K562 (cell line): Measurements from ENCODE around the gene ARF1. TPM values are rescaled to one million over a fixed set of nuclear protein-coding genes. Genes with fewer than 3 reads are reported as not detected.

ENCODE experiments used
- ATAC-seq: fragments of 200-7000 bp; cut with Tn5 transposase; 3 replicates; pipeline ENCODE4 v1.9.1; 2020; ENCODE audit warnings: moderate library complexity
- BruUV-seq: library from RNA; stranded (reverse); fragments of 400-500 nt; replicated peaks from 2 replicates; lab custom pipeline; 2021; lab: Mats Ljungman, UMichigan
- CTCF ChIA-PET: fragments of 300-600 bp; formaldehyde crosslinking; extraction: SDS; loops from one replicate; lab custom pipeline; 2021; ENCODE audit warnings: low intra/inter-chr PET ratio; lab: Yijun Ruan, JAX
- POLR2A ChIA-PET: fragments of 300-600, 350-650 bp; sonication (Branson Sonifier 250); formaldehyde crosslinking; extraction: SDS; loops from one replicate; lab custom pipeline; 2021; ENCODE audit warnings: antibody characterized with exemption, inconsistent platforms; lab: Yijun Ruan, JAX
- DNase-seq, 4 experiments: peaks; one replicate each; pipeline versions ENCODE4 v3.0.0 to v3.0.0-alpha.2; 2011 to 2018; ENCODE audit warnings: low spot score in 3 of 4, mixed read lengths in 3 of 4; ENCODE audit errors: extremely low read depth in 1 of 4
- FAIRE-seq: peaks from 2 replicates; lab custom pipeline; 2011; peaks lifted over from hg19 to GRCh38; lab: Jason Lieb, UNC
- H2AFZ ChIP-seq: 2 replicates; pipeline ENCODE4 v1.6.0; 2011; ENCODE audit warnings: low read depth, low read length, control low read depth, inconsistent platforms
- H3K27ac ChIP-seq: fragments of 200-600 bp; 3 replicates; pipeline ENCODE4 v1.8.0; 2011; ENCODE audit warnings: low read depth, mild to moderate bottlenecking, control low read depth, inconsistent platforms, low read length, moderate library complexity, mixed read lengths; ENCODE audit errors: extremely low read depth
- H3K27me3 ChIP-seq, 2 experiments: fragments of 300-600 bp in 1 of 2; 2 replicates in 1 of 2; 3 replicates in 1 of 2; pipeline versions ENCODE4 v1.6.0 to v1.8.0; 2011; ENCODE audit warnings: inconsistent platforms in 2 of 2, low read length in 2 of 2, mild to moderate bottlenecking in 1 of 2, mixed read lengths in 1 of 2, moderate library complexity in 1 of 2; ENCODE audit not compliant: control insufficient read depth in 2 of 2, insufficient read depth in 2 of 2
- H3K36me3 ChIP-seq: fragments of 300-600 bp; 3 replicates; pipeline ENCODE4 v1.8.0; 2011; ENCODE audit warnings: mild to moderate bottlenecking, low read length, inconsistent platforms; ENCODE audit not compliant: control insufficient read depth, insufficient read depth
- H3K4me1 ChIP-seq, 2 experiments: fragments of 200-600 bp in 1 of 2; replicated peaks in 1 of 2; 2 replicates in 1 of 2; 3 replicates in 1 of 2; pipeline versions ENCODE4 v1.5.1 to v1.8.0; 2011; ENCODE audit warnings: inconsistent platforms in 2 of 2, low read length in 2 of 2, mild to moderate bottlenecking in 1 of 2, mixed read lengths in 1 of 2, moderate library complexity in 1 of 2; ENCODE audit not compliant: control insufficient read depth in 2 of 2, insufficient read depth in 2 of 2
- H3K4me2 ChIP-seq: 2 replicates; pipeline ENCODE4 v1.6.1; 2011; ENCODE audit warnings: low read length, control low read depth, inconsistent platforms, mixed read lengths; ENCODE audit not compliant: insufficient read depth
- H3K4me3 ChIP-seq: fragments of 200-600 bp; sonication (generic), shearing (Covaris generic); 2 replicates; pipeline ENCODE4 v1.5.1; 2016; ENCODE audit warnings: control low read depth, inconsistent platforms
- H3K79me2 ChIP-seq: fragments of 200-600 bp; 3 replicates; pipeline ENCODE4 v1.8.0; 2011; ENCODE audit warnings: low read length, inconsistent platforms; ENCODE audit not compliant: control insufficient read depth, insufficient read depth
- H3K9ac ChIP-seq, 2 experiments: 2 replicates each; pipeline versions ENCODE4 v1.6.0 to v1.6.1; 2011; ENCODE audit warnings: low read depth in 2 of 2, low read length in 2 of 2, control low read depth in 1 of 2, inconsistent platforms in 1 of 2, mild to moderate bottlenecking in 1 of 2, mixed read lengths in 1 of 2; ENCODE audit not compliant: insufficient read depth in 1 of 2
- H3K9me1 ChIP-seq: one replicate; pipeline ENCODE4 v1.6.0; 2011; ENCODE audit warnings: inconsistent platforms, mild to moderate bottlenecking, low read length, moderate library complexity; ENCODE audit not compliant: control insufficient read depth, insufficient read depth
- H3K9me3 ChIP-seq: replicated peaks from 2 replicates; pipeline ENCODE4 v1.5.1; 2011; ENCODE audit warnings: low read depth, low read length, inconsistent platforms; ENCODE audit not compliant: control insufficient read depth, insufficient read depth
- H4K20me1 ChIP-seq: replicated peaks from 2 replicates; pipeline ENCODE4 v1.6.1; 2011; ENCODE audit warnings: low read length, inconsistent platforms, mixed read lengths; ENCODE audit not compliant: control insufficient read depth, insufficient read depth
- ATF1 ChIP-seq, 2 experiments: fragments of 450-650 bp in 1 of 2; IDR thresholded peaks; 2 replicates each; pipeline ENCODE4 v1.6.1; 2016; ENCODE audit warnings: missing compliant biosample characterization in 1 of 2, missing genetic modification characterization in 1 of 2
- CBX2 ChIP-seq: fragments of 200-600 bp; sonication (generic); IDR thresholded peaks from one replicate; pipeline ENCODE4 v1.6.1; 2012; ENCODE audit warnings: mild to moderate bottlenecking, low read length, inconsistent platforms; ENCODE audit not compliant: insufficient read depth, poor library complexity, severe bottlenecking
- POLR2G ChIP-seq: fragments of 200-400 bp; formaldehyde crosslinking; IDR thresholded peaks from 2 replicates; pipeline ENCODE4 v1.6.1; 2017; ENCODE audit warnings: low read depth, mild to moderate bottlenecking, antibody characterized with exemption, low read length, moderate library complexity
- RFX1 ChIP-seq: fragments of 450-650 bp; IDR thresholded peaks from 2 replicates; pipeline ENCODE4 v1.6.1; 2016; ENCODE audit warnings: mild to moderate bottlenecking, moderate library complexity
- RFX5 ChIP-seq: IDR thresholded peaks from 2 replicates; pipeline ENCODE4 v1.6.1; 2011; ENCODE audit warnings: low read depth, mild to moderate bottlenecking, improper control_type of control experiment, low read length
- SMARCE1 ChIP-seq: fragments of 450-650 bp; IDR thresholded peaks from 2 replicates; pipeline ENCODE4 v1.7.1; 2016; ENCODE audit warnings: mild to moderate bottlenecking
- ZBTB8A ChIP-seq: fragments of 450-650 bp; IDR thresholded peaks from 2 replicates; pipeline ENCODE4 v1.6.1; 2018; ENCODE audit warnings: mild to moderate bottlenecking, moderate library complexity; ENCODE audit not compliant: partially characterized antibody
- WGBS: fragments of 100-300 bp; shearing (Covaris generic); methylation state at CpG from one replicate; pipeline ENCODE4 v1.1.6; 2016; ENCODE audit warnings: low coverage, mixed read lengths; ENCODE audit not compliant: insufficient coverage; ENCODE audit errors: missing lambda C conversion rate; 5-methylcytosine and 5-hydroxymethylcytosine counted together
- in situ Hi-C: fragments of 300-500 bp; cut with MboI; formaldehyde crosslinking; loops from 4 replicates; pipeline ENCODE4 v1.15.0; 2018; ENCODE audit warnings: inconsistent platforms, mixed read lengths
- intact Hi-C: fragments of 100-400 bp; cut with micrococcal nuclease; formaldehyde crosslinking; loops from 2 replicates; pipeline ENCODE4 v1.14.2; 2022
- polyA plus RNA-seq, 8 experiments: library from polyadenylated mRNA; depleted of rRNA in 4 of 8; stranded (reverse) in 5 of 8; unstranded in 3 of 8; fragments of >200 nt; fragmentation: Nextera tagmentation in 2 of 8; fragmentation: Illumina TruSeq in 1 of 8; extraction: Ambion mirVana in 2 of 8; extraction: Trizol in 1 of 8; gene quantifications; 2 replicates each; pipeline versions ENCODE4 v1.2.1 to v1.2.3, GENCODE V29; 2011 to 2014; ENCODE audit warnings: inconsistent platforms in 1 of 8, missing spikeins in 1 of 8
- total RNA-seq, 7 experiments: library from RNA; depleted of rRNA in 6 of 7; stranded (reverse); fragments of >200 nt in 6 of 7; fragmentation: Illumina TruSeq in 2 of 7; extraction: Trizol in 2 of 7; gene quantifications; 2 replicates each; pipeline versions ENCODE4 v1.2.1 to v1.2.3, GENCODE V29; 2011 to 2021; ENCODE audit warnings: low replicate concordance in 1 of 7
- TF ChIP-seq, protein P1 (sequence below): sonication (generic); formaldehyde crosslinking; IDR thresholded peaks from 2 replicates; pipeline ENCODE4 v1.9.0; 2022; ENCODE audit warnings: mild to moderate bottlenecking, missing genetic modification reagents
- TF ChIP-seq, protein P2 (sequence below): fragments of 250-450 bp; sonication (Bioruptor Pico); IDR thresholded peaks from 2 replicates; pipeline ENCODE4 v1.5.0; 2022; ENCODE audit warnings: mild to moderate bottlenecking

The ARF1 gene
- total and polyA plus RNA-seq, 9 of the 15 experiments (the other 6 are each of a cell fraction or from before 2014, with no cell fraction given): 69.8 to 593 (median 325) TPM

DNA sequence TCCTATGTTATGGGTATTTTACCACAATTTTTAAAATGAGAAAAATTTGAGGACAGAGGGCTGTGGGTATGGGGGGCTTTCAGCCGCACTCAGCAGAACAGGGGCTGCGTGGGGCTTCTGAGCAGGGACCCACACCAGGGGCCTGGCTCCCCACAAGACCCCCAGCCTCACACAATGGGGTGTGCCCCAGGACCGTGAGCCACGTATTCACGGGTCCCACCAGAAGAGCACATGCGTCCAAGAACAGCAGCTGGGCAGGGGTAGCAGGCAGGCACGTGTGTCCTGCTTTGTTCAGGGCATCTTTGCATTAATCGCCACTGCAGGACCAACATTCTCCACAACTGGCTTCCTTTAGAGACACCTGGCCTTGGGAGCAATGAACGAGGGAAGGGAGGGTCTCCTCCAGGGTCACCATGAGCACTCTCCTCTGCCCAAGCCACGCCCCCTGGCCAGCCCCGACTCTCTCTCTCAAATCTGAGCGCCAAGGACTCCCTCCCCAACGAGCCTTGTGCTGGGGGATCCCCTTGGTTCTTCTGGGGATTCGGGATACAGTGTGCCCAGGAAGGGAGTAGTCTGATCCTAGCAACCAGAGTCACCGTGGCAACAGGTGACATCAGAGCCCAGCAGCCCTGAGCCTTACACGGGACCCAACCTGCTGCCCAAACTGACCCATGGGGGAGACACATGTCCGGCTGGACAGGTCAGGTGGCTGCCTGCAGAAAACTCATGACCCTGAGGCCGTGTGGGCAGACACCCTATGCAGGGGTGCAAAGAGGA lies 7.4 kb upstream of the ARF1 start (continued):
- no peak for TF ChIP-seq ATF1 (CRISPR knock-in tag; IDR thresholded peaks at IDR 0.05)
- TF ChIP-seq ATF1 (tag; IDR thresholded peaks at IDR 0.05): peak; percentile 49; the same call in 1 of the 2 replicates
- no peak for TF ChIP-seq SMARCE1
- peak; percentile 93 for TF ChIP-seq RFX5
- no peak for TF ChIP-seq ZBTB8A
- TF ChIP-seq, protein P1, sequence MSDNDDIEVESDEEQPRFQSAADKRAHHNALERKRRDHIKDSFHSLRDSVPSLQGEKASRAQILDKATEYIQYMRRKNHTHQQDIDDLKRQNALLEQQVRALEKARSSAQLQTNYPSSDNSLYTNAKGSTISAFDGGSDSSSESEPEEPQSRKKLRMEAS (CRISPR knock-in tag): 0 out of 2 replicates have a peak, but pooled peaks have one; percentile 19
- peak; percentile 76; the same call in 1 of the 2 replicates for TF ChIP-seq RFX1

DNA sequence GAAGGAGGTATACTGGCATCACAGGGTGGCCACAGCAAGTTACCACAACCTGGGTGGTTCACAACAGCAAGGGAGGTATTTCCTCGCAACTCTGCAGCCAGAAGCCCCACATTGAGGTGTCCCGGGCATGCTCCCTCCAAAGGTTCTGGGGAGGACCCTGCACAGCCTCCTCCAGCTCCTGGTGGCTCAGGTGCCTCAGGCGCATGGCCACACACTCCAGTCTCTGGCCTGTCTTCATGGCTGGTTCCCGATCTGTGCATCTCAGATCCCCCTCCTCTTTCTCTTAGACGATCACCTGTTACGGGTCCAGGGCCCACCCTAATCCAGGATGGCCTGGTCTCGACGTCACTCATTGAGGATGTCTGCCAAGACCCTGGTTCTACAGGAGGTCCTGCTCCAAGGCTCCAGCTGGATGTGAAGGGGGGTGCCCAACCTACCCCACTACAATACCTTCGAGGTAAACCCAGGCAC lies 6.7 kb upstream of the ARF1 start:
- Histone ChIP-seq H3K4me3 (no peak overlapping the region), H3K27ac (no peak overlapping the region), H3K9me3 (no peaks in the 10 kb centered on the region), H3K4me2 (no peak overlapping the region), H2AFZ (no peak overlapping the region), H3K27me3 (peaks cover 0 to 24% of the 10 kb centered on the region in 2 experiments; a peak in 3 of 5 replicates), H3K36me3 (no peaks in the 10 kb centered on the region; the same call in 2 of the 3 replicates), H3K79me2 (peaks cover 4% of the 10 kb centered on the region; the same call in 2 of the 3 replicates), H4K20me1 (peaks cover 38% of the 10 kb centered on the region), H3K9ac (no peak overlapping the region), H3K4me1 (peaks cover 0 to 36% of the 10 kb centered on the region in 2 experiments; a peak in 2 of 5 replicates), H3K9me1 (no peaks in the 10 kb centered on the region)
- DNase-seq (no peak), FAIRE-seq (no peak), ATAC-seq (no peak)
- intact Hi-C loops: loop anchor here (5.0 kb wide), 1 partner anchor 314 kb away; no protein-coding TSS in a partner anchor
- TF ChIP-seq, protein P2, sequence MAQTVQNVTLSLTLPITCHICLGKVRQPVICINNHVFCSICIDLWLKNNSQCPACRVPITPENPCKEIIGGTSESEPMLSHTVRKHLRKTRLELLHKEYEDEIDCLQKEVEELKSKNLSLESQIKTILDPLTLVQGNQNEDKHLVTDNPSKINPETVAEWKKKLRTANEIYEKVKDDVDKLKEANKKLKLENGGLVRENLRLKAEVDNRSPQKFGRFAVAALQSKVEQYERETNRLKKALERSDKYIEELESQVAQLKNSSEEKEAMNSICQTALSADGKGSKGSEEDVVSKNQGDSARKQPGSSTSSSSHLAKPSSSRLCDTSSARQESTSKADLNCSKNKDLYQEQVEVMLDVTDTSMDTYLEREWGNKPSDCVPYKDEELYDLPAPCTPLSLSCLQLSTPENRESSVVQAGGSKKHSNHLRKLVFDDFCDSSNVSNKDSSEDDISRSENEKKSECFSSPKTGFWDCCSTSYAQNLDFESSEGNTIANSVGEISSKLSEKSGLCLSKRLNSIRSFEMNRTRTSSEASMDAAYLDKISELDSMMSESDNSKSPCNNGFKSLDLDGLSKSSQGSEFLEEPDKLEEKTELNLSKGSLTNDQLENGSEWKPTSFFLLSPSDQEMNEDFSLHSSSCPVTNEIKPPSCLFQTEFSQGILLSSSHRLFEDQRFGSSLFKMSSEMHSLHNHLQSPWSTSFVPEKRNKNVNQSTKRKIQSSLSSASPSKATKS (CRISPR knock-in tag): no peak
- no peak for TF ChIP-seq CBX2
- TF ChIP-seq POLR2G: peak; percentile 19; the same call in 1 of the 2 replicates
- ChIA-PET CTCF (no interaction called here), POLR2A (interaction anchor here (1.3 kb wide), 1 partner anchor 9 kb away, joined by 4 read pairs; no protein-coding TSS in a partner anchor)
- no TSS peak for BruUV-seq
- in situ Hi-C loops: no loop called here
- 9% methylated on average over 9 of the region's 9 CpGs for WGBS
